GM18873 (cell line): Measurements from ENCODE around the gene PAX9.

Source experiments
- ATAC-seq: cut with Tn5 transposase; IDR thresholded peaks from one replicate; pipeline ENCODE4 v1.9.1; 2021; ENCODE audit warnings: mild to moderate bottlenecking, moderate library complexity, moderate number of reproducible peaks; ENCODE audit not compliant: unreplicated experiment, low FRiP score

Gene PAX9

DNA sequence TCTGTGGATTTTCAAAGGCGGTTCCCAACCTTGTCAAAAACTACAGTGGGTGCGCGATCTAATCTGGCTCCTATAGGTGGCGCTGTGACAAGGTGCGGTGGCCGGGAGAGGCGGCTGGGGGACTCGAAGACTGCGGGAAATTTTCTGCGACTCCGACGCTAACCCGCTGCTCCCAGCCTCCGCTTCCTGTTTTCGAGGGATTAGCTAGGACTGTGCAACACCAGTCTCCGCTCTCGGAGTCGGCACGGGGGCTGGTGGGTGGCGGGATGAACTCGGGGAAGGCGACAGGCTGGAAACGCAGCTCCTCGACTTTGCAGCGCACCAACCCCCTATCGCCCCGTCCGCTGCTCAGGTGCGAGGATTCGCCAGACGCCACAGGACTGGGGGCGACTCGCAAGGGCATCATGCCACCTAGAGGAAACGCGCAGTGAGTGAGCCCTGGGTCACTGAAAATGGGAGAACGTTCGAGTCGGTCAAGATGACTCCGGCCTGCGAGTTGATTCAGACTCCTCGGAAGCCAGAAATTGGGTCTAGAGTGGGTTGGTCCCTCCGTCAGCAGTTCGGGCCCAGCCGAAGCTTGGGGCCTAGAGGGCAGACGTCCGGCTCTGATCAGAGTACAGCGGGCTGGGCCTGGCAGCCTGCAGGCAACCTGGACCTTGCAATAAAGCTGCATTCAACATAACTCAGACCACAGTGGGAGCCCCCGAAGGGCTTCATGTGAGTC lies 5.5 kb upstream of the PAX9 start:
- ATAC-seq, result no peak

DNA sequence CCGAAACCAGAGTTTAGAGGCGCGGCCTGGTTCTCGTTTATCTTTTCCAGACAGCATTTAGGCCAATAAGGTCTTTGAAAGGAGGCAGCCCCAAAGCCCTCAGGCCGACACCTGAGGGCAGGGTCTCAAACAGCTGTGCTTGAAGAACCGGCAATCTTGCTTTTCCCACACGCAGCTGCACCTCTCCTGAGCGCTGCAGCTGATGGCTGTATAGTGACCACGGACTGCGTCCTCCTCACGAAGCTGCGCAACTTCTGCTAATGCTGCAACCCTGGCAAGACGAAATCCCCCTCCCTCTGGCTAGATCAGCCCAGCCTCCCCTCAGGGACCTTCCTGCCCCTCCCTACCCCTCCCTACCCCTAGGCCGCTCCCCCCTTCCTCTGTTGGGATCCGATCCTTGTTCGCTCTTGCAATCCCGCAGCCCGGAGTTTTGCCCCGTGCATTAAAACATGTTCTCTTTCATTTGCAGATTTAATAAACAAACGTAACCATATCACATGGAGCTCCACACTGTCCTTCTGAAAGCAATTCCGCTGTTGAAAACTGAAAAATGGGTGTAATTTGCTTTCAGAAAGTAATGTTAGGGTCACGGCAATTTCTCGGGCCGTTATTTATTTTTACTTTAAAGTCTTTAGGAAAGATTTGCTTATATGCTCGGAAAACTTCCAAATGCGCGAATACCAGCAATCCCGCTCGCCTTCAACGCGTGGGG lies 4.8 kb upstream of the PAX9 start:
- ATAC-seq, result no peak

DNA sequence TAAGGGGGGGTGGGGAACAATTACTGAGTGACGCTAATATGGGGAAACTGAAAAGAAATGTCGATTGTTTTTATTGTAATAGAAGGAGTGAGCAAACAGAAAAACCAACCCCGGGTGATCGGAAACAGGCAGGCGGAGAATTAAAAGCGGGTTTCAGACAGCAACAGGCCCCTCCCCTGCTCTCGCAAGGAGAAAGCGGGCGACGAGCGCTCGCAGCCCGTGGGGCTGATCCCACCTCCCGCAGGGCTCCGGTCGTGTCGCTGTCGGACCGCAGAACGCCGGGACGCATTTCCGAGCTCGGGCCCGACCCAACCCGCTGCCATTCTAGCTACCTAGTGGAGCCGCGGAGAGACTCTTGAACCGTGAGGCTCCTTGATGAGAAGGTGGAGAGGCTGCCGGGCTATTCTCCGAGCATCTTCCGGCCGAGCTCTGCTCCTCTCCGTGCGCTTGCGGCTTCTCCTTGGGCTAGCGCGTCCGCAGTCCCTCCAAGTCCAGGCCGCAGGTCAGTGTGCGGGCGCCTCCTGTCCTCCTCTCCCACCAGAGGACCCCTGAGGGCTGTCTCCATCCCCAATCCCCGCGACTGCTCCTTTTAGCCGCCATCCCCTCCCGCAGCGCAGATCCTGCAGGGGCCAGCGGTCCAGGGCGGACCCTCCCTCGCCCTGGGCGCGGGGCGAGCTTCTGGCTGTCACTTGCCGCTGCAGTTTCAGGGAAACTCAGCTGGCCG lies 4.1 kb upstream of the PAX9 start:
- no peak for ATAC-seq

GRCh38 chr14:36658123-36659009 lies 3.3 kb upstream of the PAX9 start:
- no peak for ATAC-seq

DNA sequence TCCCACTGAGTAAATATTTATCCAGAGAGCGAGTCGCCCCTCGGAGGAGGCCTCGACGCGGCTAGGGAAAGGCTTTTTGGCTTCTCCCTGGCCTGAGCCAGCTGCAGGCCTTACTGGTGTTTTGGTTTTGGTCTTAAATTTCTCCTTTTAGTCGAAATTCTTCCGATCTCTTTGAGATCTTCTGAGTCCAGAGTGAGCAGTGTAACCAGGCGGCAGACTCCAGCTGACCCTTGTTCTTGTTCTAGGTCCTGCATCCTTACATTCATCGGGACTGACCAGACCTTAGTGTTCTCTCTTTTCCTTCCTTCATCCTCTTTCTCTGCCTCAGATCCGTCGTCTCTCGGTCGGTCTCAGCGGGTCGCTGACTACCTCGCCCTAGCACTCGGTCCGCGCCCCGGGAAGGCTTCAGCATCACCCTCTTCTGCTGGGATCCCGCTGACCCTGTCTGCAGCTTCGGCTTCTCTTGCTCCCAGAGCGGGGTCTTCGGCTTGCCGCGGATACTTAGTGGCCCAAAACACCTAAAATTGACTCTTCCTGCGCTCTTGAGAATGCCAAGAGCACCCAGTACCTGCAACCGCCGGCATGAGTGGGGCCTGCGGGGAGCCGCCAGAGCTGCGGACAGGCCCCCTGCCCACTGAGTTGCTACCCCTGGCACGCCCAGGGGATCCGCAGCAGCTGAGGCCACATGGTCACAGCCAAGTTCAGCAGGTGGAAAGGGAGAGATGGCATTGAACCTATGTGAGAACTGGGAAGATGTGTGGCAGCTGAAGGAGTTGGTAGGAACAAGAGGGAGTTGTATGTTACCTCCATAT lies 2.4 kb upstream of the PAX9 start:
- no peak for ATAC-seq

DNA sequence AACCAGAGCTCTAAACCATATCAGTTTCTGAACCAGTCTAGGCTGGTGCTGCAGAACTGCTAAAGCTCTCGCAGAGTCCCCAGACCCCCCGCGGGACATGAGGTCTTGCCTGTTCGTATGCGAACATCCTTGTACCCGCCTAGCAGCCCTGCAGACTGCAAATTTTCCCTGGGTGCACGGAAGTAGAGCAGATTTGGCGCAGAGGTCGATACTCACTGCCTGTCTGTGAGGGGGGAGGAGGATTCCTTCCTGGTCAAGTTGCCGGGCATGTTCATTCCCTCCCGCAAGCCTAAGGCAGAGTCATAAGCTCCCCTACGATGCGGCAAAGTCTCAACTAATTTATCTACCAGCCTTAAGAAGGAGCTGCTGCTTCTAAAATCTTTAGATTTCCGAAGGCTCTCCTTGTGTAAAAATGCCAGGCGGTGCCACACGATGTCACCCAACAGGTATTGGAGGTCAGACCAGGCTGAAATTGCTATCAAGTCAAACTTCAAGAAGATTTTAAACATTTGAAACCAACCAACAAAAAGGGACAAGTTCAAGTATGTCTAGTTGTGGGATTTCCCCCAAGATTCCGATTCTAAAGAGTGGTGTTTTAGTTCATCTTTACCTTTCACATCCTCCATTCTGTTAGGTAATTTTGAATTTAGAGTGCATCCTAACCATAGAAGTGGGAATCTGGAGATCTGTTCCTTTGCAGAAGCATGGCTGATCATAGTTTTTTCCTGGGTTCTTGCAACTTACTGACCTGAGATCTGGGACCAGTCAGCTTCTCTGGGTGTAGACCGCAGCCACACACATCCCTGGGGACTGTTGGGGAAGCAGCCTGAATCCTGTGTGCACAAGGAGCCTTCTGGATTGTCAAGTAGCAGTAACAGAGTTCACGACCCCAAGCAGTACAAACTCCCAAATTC lies 1.6 kb upstream of the PAX9 start:
- ATAC-seq, result no peak

- ATAC-seq, result no peak
Measured at GRCh38 chr14:36660736-36661505, 739 bp upstream of the PAX9 start.

- ATAC-seq, result no peak
Measured at GRCh38 chr14:36662258-36662542, 540 bp downstream of the PAX9 start.

- ATAC-seq, result no peak
Measured at GRCh38 chr14:36662543-36663403, 1.1 kb downstream of the PAX9 start.

- no peak for ATAC-seq
Measured at GRCh38 chr14:36663404-36664321, 2.0 kb downstream of the PAX9 start.

DNA sequence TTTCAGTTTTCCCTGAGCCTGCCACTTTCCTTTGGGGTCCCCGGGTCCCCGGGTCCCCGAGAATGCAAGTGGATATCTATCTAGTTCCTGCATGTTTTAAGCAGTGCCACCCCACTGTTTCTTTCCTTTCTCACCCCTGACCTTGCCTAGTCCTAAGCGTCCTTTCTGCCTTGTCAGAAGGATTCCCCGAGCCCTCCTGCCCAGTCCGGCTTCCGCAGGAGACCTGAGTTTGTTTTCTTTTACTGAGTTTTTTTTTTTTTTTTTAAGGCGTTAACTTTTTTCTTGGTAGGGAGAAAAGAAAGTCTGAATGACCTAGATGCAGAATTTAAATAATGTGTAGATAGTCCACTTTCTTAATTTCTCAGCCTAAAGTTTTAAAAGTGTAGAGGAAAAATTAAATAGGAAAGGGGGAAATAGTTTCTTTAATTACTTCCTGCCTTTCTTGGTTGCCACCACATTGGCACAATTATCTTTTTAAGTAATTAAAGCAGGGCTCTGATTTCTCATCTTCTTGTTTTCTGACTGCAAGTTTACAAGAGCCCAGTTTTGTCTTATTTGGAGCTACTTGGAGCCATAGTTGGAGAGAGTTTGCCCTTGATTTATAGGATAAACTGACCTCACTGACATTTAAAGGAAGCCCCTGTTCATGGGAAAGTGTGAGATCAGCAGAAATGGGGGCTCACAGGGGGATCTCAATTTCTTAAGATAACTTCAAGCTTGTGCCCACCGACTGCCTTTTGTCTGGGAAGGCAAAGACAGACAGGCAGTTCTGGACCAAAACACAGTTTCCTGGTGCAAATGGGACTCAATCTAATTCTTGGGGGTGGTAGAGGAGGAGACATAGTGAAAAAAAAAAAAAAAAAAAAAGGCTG lies 2.9 kb downstream of the PAX9 start:
- ATAC-seq, result no peak

DNA sequence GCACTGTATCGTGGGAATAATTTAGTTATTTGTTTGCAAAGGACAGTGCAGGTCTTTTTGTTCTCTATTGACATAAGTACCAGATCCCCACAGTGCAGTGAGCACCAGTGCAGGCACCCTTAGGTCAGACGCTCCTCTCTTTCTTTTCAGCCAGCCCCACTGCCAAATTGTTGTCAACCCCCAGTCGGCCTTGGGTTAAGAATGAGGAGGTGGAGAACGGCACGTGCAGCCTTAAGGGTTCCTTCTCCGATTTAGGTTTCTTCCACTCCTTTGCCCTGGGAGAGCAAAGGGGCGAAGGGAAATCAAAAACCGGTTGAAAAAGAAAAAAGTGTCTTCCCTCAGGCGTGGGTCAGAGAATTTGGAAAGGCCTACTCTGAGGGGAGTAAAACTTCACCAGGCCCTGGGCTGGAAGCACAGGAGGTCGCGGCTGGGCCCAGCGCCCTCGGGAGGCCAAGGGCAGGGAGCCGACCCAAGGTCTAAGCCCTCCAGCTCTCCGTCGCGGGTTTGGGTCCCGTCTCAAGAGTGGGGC lies 4.3 kb downstream of the PAX9 start:
- no peak for ATAC-seq

- no peak for ATAC-seq
Measured at GRCh38 chr14:36666416-36667206, 5.0 kb downstream of the PAX9 start.

DNA sequence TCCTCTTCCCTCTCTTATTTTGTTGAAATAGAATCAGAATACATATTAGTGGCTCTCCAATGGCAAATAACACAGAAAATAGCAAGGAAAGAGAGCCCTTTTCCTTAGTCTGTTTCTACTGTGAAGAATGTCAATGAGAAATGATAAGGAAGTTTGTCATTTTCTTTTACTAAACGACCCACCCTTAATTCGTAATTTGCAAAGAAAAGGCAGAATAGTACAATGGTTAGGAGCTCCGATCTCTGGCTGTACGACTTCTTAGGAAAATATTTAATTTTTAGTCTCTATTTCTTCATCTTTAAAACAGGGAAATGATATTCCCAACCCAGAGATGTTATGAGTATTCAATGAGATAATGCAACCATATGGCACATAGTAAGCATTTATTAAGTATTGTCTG lies 6.0 kb downstream of the PAX9 start:
- ATAC-seq, result no peak
